ENCODE measurements around the gene EHHADH.

GRCh38 chr3:185225523-185225922 lies 28.3 kb downstream of the EHHADH start:
- TF ChIP-seq CTCF (IDR thresholded peaks at IDR 0.05; ENCODE audit: poor library complexity) (no peak), EZH2phosphoT487 (IDR thresholded peaks at IDR 0.05; ENCODE audit: low read depth, severe bottlenecking, unreplicated experiment) (no peak), EZH2 (IDR thresholded peaks at IDR 0.05; ENCODE audit: borderline replicate concordance) (no peak)
